NCI-H524 treated with DMSO at 0.1 percent for 48 hours (cell line): ENCODE measurements around the gene NRP1.

Experiments
- DNase-seq: peaks from one replicate; lab custom pipeline; 2025; lab: John Stamatoyannopoulos, UW

NRP1 gene

DNA sequence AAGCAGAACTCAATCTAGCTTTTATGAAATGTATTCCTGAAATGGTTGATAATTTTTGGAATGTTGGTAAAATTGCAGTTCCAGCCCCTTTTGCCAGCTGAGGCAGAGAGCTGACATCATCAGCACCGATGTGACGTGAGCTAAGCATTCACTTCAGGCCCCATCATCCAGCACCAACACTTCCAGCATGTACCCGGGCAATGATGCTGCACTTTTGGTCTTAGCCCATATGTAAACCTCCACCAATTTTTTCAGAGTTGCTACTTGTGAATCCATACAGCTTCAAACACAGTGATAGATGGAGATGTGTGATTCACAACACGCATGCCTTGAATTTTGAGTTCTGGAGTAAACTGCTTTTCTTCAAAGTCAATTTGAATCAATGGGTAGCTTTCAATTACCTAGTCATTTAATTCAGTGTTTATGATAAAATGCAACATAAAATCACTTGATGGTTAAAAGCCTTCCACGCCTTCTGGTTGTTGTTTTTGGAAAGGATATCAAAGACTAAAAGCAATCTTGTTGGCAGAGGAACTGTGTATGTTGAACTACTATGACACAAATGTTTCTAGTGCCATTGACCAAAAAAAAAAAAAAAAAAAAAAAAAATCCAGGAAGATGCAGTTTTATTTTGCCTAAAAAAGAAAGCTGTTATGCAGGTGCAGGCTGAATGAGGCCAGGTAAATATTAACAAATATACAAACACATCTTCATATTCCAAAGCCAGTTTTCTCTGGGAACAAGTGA lies 73.9 kb downstream of the NRP1 start:
- no peak for DNase-seq

DNA sequence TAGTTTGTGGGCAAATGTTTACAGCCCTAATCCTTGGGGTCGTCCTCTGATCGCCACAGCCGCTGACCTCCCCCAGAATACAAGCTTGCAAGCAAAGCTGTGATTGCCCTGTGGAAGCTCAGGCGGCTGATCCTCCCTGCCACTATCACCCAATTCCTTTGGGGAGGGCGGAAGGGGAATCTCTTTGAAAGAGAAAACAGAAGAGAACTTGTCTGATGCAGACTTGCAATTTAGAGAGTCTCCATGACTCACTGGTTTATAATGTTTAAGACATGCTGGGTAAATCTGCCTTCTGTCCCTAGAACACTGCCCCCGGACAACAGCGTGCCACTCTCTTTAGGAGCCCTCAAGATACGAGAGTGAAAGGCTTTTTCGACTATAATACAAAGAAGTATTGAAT lies 75.5 kb downstream of the NRP1 start:
- no peak for DNase-seq

DNA sequence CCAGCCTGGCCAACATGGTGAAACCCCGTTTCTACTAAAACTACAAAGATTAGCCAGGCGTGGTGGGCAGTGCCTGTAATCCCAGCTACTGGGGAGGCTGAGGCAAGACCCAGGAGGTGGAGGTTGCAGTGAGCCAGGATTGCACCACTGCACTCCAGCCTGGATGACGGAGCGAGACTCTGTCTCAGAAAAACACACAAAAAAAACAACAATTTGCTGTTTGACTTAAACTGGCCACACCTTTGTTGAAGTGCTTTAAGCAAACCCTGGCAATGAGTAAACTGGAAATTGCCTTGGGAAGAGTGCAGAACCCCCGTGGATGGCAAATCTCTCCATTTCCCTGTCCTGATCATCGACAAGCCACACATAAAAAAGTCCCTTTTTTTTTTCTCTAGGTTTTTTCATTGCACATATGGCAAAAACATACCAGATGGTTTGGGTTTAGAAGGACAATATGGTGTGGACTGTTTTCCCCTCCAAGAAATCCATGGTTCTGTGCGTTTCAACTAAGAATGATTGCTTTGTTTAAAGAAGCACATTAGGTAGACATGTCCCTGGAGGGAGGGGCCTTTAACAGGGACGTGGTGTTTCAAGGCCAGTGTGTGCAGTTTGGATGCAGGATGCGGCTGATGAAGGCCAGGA lies 76.9 kb downstream of the NRP1 start:
- DNase-seq: no peak

DNA sequence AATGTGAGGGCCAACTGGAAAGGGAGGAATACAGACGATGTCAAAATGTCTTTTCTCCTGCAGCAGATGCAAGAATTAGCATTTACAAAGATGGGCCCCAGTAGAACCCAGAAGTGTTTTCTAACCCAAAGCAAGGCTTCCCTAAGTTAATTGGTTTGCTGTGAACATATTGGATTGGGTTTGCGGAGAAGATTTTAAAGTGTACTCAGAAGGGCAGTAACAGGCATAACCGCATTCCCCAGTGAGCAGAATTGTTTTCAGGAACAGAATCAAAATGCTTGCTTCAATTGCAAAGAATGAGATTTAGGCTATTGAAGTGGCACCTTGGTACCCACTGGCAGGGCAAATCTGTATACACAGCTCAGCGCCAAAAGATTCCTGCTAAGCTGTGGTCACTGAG lies 78.0 kb downstream of the NRP1 start:
- DNase-seq: no peak

DNA sequence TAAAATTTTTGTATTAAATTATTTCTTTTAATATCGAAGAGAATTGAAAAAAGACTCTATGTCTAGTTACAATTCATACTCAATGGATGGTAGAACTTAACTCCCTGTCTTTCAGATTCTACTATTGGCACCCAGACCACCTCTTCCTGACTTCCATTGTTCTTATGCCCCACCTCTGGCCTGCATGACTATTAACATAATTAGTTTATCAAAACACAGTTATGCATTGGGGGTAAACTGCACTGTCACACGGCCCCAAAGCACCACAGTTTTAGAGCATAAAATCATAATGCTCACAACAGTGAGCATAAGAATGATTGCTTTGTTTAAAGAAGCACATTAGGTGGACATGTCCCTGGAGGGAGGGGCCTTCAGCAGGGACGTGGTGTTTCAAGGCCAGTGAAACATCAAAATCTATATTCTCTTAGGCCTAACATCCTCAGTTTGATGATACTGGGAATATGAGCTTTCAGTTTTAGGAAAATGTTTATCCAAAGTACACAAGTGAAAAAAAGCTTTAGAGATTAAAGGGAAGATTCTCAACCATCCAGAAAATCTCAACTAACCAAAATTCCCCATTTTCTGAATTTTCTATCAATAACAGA lies 79.8 kb downstream of the NRP1 start:
- DNase-seq: no peak

DNA sequence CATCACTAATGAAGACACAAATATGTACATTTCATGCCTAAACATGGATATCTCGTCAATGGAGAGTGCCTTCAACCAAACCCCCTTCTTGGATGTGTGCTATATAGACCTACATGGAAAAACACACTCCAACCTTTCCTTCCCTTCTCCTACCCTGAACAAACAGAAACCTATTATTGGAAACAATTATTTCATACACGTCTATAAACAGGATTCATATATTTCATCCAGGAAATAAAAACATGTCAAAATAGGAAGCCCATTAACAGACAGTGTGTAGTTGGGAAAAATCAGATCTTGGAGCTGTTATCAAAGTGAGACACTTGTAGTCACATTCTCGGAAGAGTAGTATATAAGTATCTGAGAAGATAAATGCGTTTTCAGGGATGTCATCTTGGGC lies 81.1 kb downstream of the NRP1 start:
- DNase-seq: no peak

DNA sequence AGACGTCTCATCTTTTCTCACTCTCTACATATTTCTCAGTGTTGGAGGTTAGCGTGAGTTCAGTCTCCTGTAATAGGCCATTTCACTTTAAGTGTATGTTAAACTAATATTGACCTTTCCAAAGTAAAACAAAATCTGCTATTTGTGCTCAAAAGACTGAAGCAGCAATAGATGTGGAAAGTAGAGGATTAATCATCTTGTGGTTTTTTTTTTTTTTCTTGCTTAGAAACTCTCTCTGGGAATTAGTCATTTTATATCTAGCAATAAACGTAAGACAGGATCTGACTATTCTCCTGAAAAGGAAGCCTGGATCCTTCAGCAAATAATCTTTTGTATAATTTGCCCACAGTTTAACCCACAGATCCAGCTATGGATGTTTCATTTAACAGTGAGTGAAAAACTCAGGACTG lies 81.7 kb downstream of the NRP1 start:
- DNase-seq: no peak

DNA sequence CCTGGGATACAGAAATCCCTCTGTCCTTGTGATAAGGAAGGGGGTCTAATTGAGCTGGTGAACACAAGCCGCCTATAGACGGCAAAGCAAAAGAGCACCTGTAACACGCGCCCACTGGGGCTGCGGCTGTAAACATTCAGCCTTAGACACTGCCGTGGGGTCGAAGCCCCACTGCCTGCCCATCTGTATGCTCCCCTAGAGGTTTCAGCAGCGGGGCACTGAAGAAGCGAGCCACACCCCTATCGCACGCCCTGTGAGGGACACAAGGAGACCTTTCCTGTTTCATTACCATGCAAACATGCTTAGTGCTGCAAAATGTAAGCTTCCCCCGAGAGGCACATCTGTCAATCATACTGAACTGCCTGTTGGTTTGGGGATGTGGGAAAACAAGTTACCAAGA lies 82.1 kb downstream of the NRP1 start:
- no peak for DNase-seq

DNA sequence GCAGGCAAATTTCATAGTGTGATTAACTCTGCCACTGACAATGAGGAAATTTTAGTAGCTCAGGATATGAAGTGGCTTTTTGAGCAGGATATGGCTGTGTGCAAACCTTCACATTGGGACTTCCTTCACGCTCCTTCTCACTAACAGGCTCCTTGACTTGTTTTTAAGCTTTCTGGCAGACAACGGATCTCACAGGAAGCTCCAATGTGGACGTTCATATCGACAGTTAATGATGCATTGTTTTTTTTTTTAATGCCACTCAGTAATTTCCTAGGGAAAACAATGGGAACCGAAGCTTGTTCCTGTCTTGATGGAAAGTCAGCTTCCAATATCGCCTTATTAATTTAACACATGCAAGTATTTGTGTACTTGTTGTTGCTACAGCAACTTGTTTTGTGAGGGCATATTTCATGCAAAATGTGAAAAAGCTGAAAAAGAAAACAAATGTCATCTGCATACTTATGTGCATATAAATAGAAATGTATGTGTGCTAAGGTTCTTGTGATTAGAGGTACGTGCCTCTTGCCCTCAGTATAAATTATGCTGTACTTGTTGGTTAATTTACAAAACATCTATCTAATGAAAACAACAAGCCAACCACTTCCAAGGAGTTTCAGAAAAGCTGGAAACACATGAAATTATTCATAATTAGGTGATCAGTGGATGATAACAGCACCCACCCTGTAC lies 84.7 kb downstream of the NRP1 start:
- no peak for DNase-seq

DNA sequence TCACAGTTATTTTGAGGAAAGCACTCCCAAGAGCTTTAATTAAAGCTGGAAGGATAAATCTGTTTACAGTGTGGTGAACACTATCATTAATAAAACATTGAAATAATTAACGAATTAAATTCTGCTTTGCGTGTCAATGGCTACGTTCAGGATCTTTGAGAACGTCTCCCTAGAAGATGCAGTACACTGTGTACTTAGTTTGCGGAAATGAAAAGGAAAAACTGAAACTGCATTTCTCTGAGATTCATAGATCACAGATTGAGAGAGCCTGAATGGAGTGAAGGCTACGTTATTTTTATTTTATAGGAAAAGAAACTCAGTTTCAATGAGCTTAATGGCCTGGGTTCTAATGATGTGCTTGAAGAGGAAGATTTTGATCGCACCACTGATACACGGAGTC lies 85.3 kb downstream of the NRP1 start:
- no peak for DNase-seq

DNA sequence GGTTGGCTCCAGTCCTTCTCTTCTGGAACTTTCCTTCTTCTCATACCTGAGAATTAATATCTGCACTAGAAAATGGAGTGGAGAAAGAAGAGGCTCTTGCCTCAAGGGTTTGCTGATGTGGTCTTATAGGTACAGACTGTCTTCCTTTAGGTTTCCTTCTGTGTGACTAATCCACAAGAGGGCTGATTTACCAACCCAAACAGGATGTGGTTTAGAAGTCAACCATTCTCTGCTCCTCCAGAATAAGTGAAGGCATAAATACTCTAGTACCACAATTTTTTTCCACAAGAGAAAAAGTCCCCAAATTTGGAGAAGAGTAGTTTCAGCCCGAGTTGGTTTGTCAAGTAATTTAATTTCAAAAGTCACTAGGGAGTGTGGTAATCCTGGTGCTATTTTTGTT lies 85.8 kb downstream of the NRP1 start:
- DNase-seq: no peak

DNA sequence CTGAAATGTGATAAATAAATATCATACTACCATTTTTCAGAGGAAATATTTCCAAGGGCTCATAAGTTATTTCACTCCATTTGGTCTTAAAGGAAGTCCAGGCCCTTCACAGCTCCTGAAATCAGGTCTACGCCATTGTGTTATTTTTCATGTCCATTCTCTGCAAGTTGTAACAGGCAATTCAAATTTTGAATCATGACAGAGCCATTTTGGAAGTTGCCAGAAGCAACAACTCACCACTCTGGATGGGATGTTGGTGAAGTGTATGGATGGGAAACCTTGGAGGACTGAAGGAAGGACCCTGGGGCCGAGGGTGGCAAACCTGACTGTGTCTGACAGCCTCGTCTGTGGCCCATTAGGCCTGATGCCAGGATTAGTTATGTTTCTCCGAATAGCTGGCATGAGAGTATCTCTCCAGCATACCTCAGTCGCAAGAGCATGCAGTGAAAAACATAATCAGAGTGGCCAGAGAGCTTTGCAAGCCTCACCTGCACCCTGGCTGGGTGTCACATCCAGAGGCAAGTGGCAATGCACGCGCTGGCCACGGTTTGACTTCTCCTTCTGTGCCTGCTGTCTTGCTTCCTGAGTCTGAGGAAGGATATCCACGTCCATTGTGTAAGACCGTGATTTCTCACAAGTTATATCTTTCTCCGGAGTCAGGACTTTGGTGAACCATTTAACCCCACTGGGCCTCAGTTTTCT lies 87.1 kb downstream of the NRP1 start:
- no peak for DNase-seq

DNA sequence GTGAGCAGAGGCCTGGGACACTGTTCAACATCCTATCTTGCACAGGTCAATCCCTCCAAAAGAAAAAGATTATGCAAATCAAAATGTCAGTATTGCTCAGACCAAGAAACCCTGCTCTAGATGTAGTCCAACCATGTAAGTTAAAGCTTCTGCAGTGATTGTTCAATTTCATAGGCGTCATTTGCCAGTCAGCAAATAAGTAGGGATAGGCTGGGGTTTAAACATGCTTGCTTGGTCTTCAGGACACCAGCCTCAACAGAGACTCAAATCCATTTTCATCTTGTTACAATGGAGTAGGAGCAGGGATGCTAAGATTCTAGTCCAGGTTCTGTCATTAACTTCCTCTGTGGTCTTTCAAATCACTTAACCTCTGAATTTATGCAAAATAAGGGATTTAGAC lies 89.1 kb downstream of the NRP1 start:
- DNase-seq: no peak

DNA sequence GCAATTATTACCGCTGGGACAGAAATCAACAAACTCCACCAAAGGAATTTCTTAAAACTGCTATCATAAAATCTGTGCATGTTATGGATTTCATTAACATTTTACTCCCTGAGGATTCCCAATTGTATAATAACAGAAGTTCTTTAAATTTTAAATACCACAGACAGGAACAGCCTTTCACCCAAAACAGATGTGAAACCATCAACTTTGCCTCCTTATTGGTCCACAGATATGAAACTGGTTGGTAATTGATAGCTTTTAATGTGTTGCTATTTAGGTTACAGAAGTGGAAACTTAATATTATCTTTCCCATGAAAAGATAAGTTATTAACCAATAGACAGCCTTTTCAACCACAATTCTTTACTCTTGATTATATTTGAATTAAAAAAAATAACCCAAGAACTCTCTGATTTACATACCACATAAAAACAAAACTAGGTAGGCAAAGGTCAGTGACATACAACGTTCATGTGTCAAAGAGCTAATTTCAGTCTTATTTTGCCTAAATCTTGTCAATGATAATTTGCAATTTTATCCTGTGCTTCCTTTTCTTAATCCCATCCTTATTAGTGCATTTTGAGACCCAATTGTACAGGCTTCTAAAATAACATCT lies 90.0 kb downstream of the NRP1 start:
- no peak for DNase-seq

DNA sequence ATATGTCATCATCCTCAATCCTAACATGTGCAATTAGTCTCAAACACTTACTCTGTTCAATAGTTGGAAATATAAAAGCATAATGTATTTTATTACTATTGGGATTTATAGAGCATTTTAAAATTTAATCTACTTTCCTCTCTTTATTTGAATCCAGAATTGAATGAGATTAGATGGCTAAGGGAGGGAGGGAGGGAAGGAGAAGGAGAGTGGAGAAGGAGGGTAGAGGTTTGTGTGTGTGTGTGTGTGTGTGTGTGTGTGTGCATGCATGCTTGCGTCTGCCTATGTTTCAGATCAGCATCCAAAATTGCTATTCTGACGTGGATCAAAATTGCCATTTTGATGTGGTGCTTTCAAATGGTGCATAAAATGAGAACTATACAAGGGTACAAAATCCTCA lies 90.8 kb downstream of the NRP1 start:
- no peak for DNase-seq

DNA sequence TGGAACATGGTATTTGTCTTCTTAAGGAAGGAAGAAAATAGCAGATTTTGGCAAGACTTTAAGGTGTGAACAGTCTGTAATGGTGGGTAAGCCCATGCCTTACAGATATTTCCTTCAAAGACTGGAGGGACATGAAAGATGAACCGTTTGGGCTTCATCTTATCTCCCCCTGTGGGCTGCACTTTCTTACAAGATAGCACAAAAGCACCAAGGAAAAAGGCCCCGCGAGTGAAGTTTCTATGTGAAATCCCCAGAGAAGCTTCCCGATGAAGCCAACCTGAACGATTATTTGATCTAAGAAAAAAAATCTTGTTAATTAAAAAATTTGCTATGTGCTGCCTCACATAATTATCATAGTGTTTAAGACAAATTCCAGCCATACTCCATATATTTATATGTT lies 91.5 kb downstream of the NRP1 start:
- no peak for DNase-seq

DNA sequence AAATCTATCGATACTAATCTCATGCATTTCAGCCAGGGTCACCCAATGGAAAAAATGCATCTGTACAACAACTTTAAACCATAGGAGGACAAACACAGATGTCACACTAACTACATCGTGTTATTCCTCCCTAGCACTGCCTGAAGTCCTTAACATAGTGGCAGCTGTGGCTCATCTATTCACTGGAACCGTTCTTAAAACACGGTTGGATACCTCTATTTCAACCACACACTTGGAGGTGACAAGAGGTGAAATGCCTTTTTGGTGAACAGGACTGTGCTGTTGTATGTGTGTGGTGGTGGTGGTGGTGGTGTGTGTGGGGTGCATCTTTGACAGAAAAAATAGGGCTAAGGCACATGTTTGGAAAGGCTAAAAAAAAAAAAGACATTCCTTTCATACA lies 93.1 kb downstream of the NRP1 start:
- DNase-seq: no peak

DNA sequence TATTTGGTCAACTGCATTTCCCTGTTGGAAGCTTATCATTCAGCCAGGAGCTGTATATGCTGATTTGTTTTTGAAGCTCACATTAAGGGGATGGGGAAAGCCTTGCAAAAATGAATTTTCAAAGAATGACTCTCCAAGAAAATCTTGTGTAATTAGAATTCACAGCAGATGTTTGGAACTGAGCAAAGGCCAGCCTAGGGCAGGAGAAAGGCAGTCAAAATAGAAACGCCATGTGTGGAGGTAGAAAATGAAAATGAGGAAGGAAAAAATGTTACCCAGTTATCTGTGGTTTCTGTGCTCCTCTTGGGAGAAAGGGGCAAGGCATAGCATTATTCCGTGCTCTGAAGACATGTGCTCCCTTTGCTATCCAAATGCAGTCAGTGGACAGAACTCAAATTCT lies 93.5 kb downstream of the NRP1 start:
- no peak for DNase-seq

DNA sequence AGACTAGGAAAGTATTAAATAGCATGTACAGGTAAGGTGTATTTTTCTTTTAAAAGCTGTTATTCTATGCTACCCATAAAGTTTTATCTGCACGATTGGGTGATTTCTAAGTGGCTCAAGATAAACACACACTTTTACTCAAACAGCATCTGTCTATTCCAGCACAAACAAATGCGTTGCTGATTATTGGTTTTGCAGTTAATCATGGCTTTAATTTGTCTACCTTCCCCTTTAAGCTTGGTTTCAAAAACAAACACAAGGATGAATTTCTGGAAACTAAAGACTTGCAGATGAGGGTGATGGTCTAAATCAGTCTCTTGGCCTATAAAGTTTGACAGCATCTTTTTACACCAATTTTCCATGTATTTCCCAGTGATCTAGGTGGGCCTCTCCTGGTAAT lies 94.2 kb downstream of the NRP1 start:
- DNase-seq: no peak

DNA sequence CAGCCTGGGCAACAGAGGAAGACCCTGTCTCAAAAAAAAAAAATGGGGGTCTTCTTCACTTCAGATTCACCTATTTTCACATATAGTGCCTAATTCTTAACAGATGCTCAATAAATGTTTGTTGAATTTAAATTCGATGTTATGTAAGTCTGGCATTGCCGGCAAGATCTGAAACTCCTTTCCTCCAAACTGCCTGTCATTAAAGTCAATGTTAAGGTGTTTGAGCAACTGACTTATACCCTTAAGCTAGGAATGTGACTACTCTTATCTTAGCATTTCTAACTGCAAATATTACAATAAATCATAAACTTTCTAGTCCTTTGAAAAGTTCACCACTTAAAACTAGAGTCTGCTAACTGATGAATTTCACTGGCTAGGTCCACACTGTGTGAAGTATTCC lies 95.2 kb downstream of the NRP1 start:
- DNase-seq: no peak

DNA sequence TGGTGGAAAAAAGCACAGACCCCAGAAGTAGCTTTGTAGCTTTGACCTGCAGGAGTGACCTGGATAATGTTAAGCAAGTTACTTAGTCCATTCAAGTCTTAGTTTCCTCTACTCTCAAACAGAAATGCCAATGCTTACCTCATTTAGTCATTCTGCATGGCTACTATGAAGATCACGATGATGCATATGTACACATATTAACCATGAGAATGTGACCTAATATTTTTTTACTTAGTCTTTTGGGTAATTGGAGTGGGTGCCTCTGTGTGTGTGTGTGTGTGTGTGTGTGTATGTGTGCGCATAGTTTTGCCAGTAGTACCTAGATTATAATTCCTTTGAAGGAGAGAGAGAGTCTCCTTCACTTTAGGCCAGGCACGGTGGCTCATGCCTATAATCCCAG lies 95.8 kb downstream of the NRP1 start:
- no peak for DNase-seq
